AG09319 (cell line): ENCODE results near the gene UBL3.
A peak's percentile ranks its signal among the peaks of the same experiment; 100 is the strongest.

Experiments used
- DNase-seq: peaks from one replicate; pipeline ENCODE4 v3.0.0-alpha.2; 2010; ENCODE audit warnings: low read depth; ENCODE audit errors: extremely low read depth
- CTCF ChIP-seq: IDR thresholded peaks from 2 replicates; pipeline ENCODE4 v1.5.1; 2011; ENCODE audit warnings: low read depth, mild to moderate bottlenecking, inconsistent platforms, low read length, moderate library complexity

Gene UBL3

GRCh38 chr13:29785978-29786377 lies 64.4 kb downstream of the UBL3 start:
- no peak for DNase-seq
- no peak for TF ChIP-seq CTCF

GRCh38 chr13:29782798-29783197 lies 67.6 kb downstream of the UBL3 start:
- TF ChIP-seq CTCF = no peak
- no peak for DNase-seq

- DNase-seq = no peak
- TF ChIP-seq CTCF = no peak
Measured at GRCh38 chr13:29774830-29775229, 75.6 kb downstream of the UBL3 start.

GRCh38 chr13:29771247-29771646 lies 79.2 kb downstream of the UBL3 start:
- peak; percentile 24 for TF ChIP-seq CTCF
- DNase-seq = no peak

- no peak for DNase-seq
Measured at GRCh38 chr13:29767006-29767405, 83.4 kb downstream of the UBL3 start.

GRCh38 chr13:29763436-29764180 lies 86.8 kb downstream of the UBL3 start:
- TF ChIP-seq CTCF = no peak
- no peak for DNase-seq

More at GRCh38 chr13:29767006-29767405, 83.4 kb downstream of the UBL3 start:
- TF ChIP-seq CTCF = no peak

- no peak for TF ChIP-seq CTCF
Measured at GRCh38 chr13:29761815-29762214, 88.6 kb downstream of the UBL3 start.

More at GRCh38 chr13:29761815-29762214, 88.6 kb downstream of the UBL3 start:
- DNase-seq = no peak
